LNCAP (cell line): ENCODE data around the gene CTSO.

Source experiments
- CTCF ChIP-seq: fragments of 450-650 bp; IDR thresholded peaks from 2 replicates; pipeline ENCODE4 v1.5.1; 2017; ENCODE audit warnings: mild to moderate bottlenecking

CTSO gene

DNA sequence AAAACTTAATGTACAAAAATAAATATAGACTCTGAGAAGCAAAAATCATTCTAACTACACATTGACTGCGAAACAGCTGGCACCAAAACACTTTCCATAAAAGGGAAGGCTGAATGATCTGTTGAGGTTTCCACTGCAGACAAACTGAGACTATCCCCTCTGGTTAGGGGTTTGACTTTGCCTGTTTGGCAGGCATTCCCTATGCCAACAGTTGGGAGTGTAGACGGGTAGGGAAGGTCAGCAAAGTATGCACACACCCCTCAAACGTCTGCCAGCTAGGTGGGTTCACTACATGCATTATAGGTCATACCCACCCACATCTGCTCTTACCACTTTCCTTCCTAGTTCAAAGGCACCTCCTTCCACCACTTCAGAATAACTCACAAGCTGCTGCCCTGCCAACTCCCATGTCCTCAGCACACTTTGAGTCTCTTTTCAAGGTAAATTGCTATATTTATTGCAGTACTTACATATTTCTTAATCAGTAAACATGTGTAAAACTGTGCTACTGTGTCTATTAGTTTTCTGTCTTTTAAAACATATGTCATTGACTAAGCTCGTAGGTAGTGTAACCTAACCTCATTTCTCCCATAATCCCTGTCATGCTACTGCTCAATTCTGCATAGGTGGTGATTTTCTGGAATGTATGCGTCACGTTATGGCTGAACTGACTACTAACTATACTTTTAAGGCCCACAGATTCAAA, 12.4 kb downstream of the CTSO start:
- TF ChIP-seq CTCF, result no peak

GRCh38 chr4:155935389-155935986, 18.2 kb downstream of the CTSO start:
- TF ChIP-seq CTCF, result no peak

- no peak for TF ChIP-seq CTCF
Measured at GRCh38 chr4:155931634-155932033, 22.0 kb downstream of the CTSO start.

DNA sequence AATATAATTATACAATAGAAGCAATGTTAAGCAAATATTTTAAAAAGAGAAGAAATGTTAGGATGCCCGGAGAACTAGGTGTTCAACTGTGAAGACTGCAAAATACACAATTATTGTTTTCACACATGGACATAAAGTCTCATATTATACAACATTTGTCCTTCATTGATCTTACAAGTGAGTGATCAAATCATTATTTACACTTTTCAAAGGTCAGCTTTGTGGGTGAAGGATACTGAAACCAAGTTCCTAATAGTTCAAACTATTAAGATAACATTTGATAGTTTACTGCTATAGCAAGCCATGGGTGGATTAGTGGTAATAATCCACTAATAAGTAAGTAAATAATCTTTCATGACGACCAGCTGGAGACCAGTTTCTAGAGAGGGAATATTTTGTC, 23.3 kb downstream of the CTSO start:
- TF ChIP-seq CTCF, result no peak

GRCh38 chr4:155929833-155930232, 23.8 kb downstream of the CTSO start:
- TF ChIP-seq CTCF, result no peak

GRCh38 chr4:155924637-155925036, 29.0 kb downstream of the CTSO start:
- no peak for TF ChIP-seq CTCF

- TF ChIP-seq CTCF, result no peak
Measured at GRCh38 chr4:155921597-155921996, 32.1 kb downstream of the CTSO start.
